Mononuclear cell (primary cell): Measurements from ENCODE around the gene GBA2. TPM values are rescaled to one million over a fixed set of nuclear protein-coding genes. Genes with fewer than 3 reads are reported as not detected.

Experiments
- H3K27me3 ChIP-seq: 2 replicates; pipeline ENCODE4 v1.6.0; 2011; ENCODE audit warnings: low read length, control low read depth; ENCODE audit not compliant: insufficient read depth
- H3K4me1 ChIP-seq: 2 replicates; pipeline ENCODE4 v1.5.1; 2011; ENCODE audit warnings: mild to moderate bottlenecking, low read length, control low read depth; ENCODE audit not compliant: insufficient read depth
- H3K4me3 ChIP-seq: 2 replicates; pipeline ENCODE4 v1.5.1; 2011; ENCODE audit warnings: mild to moderate bottlenecking, low read length, moderate library complexity
- H3K9me3 ChIP-seq: 2 replicates; pipeline ENCODE4 v1.5.1; 2011; ENCODE audit warnings: low read depth, mild to moderate bottlenecking, control low read depth, low read length
- total RNA-seq: library from RNA; depleted of rRNA; stranded (reverse); fragments of >200 nt; gene quantifications from one replicate; pipeline ENCODE4 v1.2.3, GENCODE V29; 2012

GBA2 gene
- total RNA-seq, 1 donor = 13.4 TPM

GRCh38 chr9:35774907-35775635 is 26.0 kb upstream of the GBA2 start:
- no peak overlapping the region for H3K4me3 ChIP-seq

DNA sequence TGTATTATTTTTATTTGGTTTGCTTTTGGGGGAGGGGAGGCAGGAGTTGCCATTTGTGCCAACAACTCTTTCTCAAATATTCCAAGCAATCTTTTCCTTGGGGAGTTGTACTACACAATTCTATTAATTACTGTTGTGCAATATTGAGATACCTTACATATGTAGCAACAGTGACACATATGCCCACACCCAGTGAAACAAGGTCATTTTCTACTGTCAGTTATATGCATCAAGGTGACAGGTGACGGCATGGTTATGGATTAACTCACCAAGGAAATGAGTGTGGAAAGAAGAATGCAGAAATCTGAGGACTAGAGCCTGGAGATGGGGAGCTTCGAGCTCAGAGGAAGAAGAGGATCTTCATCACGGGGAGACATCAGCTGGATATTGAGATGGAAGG is 22.9 kb upstream of the GBA2 start:
- peaks cover 16% of the 10 kb centered on the region for H3K4me1 ChIP-seq
- H3K27me3 ChIP-seq = no peaks in the 10 kb centered on the region
- H3K9me3 ChIP-seq = no peaks in the 10 kb centered on the region
- H3K4me3 ChIP-seq = no peak overlapping the region

More at GRCh38 chr9:35774907-35775635, 26.0 kb upstream of the GBA2 start:
- Histone ChIP-seq H3K9me3 (no peaks in the 10 kb centered on the region), H3K4me1 (peaks cover 16% of the 10 kb centered on the region), H3K27me3 (no peaks in the 10 kb centered on the region)

DNA sequence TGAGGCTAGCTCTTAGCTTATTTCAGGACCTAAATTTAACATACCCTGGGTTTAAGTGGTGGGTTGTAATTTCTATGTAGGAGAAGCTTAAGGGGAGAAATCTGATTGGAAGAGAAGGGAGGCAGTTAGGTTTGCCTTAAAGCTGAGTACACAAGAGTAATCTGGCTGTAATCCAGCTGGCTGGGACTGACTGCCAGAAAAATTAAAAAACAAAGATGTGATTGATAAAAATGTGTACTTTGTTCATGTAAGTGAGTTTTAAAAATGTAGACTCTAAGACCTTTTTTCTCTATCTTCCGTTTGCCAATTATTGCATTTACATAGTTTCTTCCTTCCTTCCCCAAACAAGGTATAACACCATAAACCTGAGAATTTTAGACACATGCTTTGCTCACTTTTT is 22.5 kb upstream of the GBA2 start:
- Histone ChIP-seq H3K4me3 (no peak overlapping the region), H3K9me3 (no peaks in the 10 kb centered on the region), H3K4me1 (peaks cover 16% of the 10 kb centered on the region), H3K27me3 (no peaks in the 10 kb centered on the region)

DNA sequence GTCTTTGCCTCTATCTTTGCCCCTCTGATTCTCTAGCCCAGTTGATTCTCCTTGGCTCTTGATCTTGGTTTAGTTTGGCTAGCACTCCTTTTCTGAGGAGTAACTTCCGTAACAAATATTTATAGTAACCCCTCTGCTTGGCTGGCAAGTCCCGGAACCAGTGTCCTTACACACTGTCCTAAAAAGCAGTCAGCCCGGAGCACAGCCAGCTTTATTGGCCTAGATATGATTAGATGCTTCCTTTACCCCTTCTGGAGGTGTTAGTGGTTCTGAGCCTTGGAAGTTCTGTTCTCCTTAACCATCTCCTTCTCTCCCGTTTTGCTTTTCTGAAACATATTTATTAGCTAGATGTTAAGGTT is 22.0 kb upstream of the GBA2 start:
- Histone ChIP-seq H3K4me1 (peaks cover 12% of the 10 kb centered on the region), H3K27me3 (no peaks in the 10 kb centered on the region), H3K9me3 (no peaks in the 10 kb centered on the region), H3K4me3 (no peak overlapping the region)

DNA sequence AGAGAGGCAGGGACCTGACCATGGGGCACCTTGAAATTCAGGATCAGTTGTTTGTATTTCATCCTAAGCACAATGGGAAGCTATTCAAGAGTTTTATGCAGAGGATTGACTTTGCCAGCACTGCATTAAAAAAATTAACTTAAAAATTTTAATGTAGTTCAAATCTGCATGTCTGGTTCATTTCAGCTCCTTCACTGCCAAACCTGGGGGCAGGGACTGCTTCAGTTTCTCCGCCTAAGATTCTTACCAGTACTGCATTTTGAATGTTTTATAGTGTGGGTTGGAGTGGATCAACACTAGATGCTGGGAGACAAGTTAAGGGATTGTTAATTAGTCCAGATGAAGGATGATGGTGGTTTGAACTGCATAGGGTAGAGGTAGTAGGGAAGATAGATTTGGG is 20.7 kb upstream of the GBA2 start:
- no peaks in the 10 kb centered on the region for H3K4me1 ChIP-seq
- H3K9me3 ChIP-seq = no peaks in the 10 kb centered on the region

GRCh38 chr9:35767458-35767857 is 18.4 kb upstream of the GBA2 start:
- H3K4me3 ChIP-seq = no peak overlapping the region
- no peaks in the 10 kb centered on the region for H3K27me3 ChIP-seq
- no peaks in the 10 kb centered on the region for H3K9me3 ChIP-seq
- H3K4me1 ChIP-seq = no peaks in the 10 kb centered on the region

More for the DNA sequence above, 20.7 kb upstream of the GBA2 start:
- H3K27me3 ChIP-seq = no peaks in the 10 kb centered on the region
- no peak overlapping the region for H3K4me3 ChIP-seq

DNA sequence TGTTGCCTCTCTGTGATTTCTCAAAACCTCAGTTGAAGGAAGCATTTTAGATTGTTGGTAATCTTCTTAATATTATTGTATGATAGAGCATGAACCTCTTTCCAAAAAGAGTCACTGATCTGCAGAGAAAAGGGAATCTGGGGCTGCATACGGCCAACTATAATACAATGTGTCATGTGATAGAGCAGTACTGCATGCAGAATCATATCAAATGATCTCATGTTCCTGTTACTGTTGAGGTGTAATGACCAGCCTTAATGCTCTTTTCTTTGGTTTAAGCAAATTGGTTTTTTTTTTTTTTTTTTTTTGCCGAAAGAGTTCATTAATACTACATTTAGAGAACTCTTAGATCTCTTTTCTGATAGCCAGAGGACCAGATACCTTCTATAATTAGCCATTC is 18.0 kb upstream of the GBA2 start:
- Histone ChIP-seq H3K9me3 (no peaks in the 10 kb centered on the region), H3K4me3 (no peak overlapping the region), H3K4me1 (no peaks in the 10 kb centered on the region), H3K27me3 (no peaks in the 10 kb centered on the region)

DNA sequence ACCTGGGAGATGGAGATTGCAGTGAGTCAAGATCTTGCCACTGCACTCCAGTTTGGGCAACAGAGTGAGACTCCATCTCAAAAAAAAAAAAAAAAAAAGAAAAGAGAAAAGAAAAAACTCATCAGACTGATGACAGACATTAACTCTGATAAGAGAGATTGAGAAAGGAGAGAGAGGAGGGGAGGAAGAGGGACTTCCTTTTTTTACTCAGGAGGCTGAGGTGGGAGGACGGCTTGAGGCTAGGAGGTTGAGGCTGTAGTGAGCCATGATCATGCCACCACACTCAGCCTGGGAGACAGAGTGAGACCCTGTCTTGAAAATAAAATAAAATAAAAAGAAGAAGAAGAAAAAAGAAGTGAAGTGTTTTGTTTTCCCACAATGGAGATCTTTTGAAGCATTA is 14.8 kb upstream of the GBA2 start:
- Histone ChIP-seq H3K27me3 (no peaks in the 10 kb centered on the region), H3K9me3 (no peaks in the 10 kb centered on the region), H3K4me1 (peaks cover 11% of the 10 kb centered on the region), H3K4me3 (no peak overlapping the region)

DNA sequence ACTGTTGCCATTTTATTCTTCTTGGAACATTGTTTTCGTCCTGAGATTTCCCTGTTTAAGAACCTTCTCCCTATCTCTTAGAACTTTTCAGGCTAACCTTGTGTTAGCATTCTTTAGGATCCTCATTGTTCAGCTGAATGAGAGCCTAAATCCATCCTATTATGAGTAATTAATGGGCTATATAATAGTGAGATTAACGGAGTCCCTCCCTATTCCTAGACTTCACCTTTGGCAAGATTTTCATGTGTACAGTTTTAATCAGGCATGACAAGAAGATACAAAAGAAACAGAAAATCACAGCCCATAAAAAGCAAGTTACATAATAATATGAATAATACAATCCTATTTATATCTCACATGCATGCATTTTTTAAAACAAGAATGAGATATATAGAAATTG is 14.2 kb upstream of the GBA2 start:
- no peak overlapping the region for H3K4me3 ChIP-seq
- no peaks in the 10 kb centered on the region for H3K9me3 ChIP-seq
- peaks cover 16% of the 10 kb centered on the region for H3K4me1 ChIP-seq
- no peaks in the 10 kb centered on the region for H3K27me3 ChIP-seq

- Histone ChIP-seq H3K27me3 (no peaks in the 10 kb centered on the region), H3K4me3 (no peak overlapping the region), H3K4me1 (peaks cover 38% of the 10 kb centered on the region)
These were observed 11.6 kb upstream of the GBA2 start for GRCh38 chr9:35760651-35761050.

DNA sequence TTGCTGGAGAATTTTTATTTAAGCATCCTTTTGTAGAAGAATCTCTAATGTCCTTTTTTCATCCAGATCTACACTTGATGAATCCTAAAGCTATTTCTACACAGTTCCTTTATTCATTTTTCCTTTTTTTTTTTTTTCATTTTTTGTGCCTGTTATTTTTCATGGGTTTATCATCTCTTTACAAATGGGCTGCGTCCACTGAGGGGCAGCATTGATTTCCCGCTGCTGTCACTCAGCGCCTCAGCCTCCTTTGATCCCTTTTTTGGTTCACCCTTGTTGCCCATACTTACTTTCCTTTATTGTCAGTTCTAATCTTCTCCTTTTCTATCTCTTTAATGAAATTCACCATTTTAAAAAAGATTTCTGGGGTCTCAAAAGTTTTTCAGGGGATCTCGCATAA is 10.8 kb upstream of the GBA2 start:
- H3K9me3 ChIP-seq = no peaks in the 10 kb centered on the region
- H3K4me1 ChIP-seq = peaks cover 43% of the 10 kb centered on the region
- no peaks in the 10 kb centered on the region for H3K27me3 ChIP-seq
- no peak overlapping the region for H3K4me3 ChIP-seq

More at GRCh38 chr9:35760651-35761050, 11.6 kb upstream of the GBA2 start:
- no peaks in the 10 kb centered on the region for H3K9me3 ChIP-seq

DNA sequence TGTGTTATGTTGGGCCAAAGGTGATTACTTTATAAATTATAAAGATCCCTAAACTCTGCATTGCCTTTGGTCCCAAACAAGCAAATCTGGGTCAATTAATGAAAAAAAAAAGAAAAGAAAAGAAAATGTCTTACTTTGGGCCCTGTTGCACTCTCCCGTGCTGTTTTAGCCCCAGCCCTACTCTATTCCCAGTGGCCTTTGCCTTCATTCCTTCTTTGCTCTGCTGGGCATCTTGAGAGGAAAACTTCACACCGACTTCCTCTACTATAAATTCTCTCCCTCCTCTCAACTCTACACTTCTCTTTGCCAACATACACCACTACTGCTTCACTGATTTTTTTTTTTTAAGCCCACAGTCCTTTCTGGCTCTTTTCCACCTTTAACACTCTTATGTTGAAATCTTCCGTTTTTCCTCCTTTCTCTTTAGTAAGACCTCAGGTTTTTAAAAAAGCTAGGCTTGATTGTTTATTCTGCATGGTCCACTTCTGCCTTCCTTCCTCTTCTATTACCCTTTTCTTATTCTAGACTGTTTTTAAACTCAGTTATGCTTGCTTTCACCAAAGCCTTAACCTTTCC is 9.5 kb upstream of the GBA2 start:
- H3K4me1 ChIP-seq = peaks cover 43% of the 10 kb centered on the region
- H3K27me3 ChIP-seq = no peaks in the 10 kb centered on the region
- no peaks in the 10 kb centered on the region for H3K9me3 ChIP-seq
- H3K4me3 ChIP-seq = no peak overlapping the region

DNA sequence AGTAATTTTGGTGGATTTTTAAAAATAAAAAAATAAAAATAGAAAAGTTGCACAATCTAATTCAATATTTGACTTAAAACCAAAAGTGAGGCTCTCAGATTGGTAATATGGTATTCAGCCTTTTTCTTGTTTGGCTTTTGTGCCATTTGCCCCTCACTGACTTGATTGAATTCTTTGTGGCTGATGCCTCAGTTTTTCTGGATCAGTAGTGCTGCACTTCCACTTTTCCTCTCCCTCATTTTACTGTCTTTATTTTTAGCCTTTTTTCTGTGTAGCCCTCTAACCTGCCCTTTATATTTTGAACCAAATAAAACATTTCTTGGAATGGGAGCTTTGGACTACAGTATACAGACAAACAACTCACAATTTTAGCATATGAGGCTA is 8.9 kb upstream of the GBA2 start:
- Histone ChIP-seq H3K27me3 (no peaks in the 10 kb centered on the region), H3K9me3 (no peaks in the 10 kb centered on the region), H3K4me1 (peaks cover 43% of the 10 kb centered on the region), H3K4me3 (no peak overlapping the region)

DNA sequence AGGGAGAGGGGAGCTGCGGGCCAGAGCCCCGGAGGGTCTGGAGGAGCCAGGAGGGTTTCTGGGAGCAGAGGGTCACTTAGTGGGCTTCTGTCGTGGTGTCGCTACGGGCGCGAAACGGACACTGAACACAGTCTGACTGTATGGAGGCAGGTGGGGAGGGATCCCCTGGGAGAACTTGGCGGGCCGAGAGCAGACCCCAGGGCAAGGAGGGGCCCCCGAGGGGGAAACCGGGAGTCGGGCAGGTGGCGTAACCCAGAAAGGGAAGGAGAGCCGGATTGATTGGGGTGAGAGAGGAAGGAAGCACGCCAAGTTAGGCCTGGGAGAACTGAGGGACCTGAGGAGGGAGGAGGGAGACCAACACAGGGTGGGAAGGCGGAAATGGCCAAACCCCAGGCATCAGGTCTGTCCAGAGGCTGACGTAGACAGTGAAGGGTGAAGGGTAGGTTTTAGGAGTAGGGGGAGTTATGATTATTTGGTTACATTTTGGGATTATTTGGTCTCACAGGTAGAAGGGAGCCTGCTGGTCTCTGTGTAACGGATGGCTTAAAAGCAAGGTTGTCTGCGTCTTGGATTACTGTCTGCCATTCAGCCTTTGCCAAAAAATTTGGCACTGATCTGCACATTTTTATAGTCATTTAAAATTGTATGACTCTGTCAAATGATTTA is 8.3 kb upstream of the GBA2 start:
- Histone ChIP-seq H3K4me1 (peaks cover 43% of the 10 kb centered on the region), H3K9me3 (no peaks in the 10 kb centered on the region), H3K27me3 (no peaks in the 10 kb centered on the region), H3K4me3 (peak overlapping the region; percentile 56)

DNA sequence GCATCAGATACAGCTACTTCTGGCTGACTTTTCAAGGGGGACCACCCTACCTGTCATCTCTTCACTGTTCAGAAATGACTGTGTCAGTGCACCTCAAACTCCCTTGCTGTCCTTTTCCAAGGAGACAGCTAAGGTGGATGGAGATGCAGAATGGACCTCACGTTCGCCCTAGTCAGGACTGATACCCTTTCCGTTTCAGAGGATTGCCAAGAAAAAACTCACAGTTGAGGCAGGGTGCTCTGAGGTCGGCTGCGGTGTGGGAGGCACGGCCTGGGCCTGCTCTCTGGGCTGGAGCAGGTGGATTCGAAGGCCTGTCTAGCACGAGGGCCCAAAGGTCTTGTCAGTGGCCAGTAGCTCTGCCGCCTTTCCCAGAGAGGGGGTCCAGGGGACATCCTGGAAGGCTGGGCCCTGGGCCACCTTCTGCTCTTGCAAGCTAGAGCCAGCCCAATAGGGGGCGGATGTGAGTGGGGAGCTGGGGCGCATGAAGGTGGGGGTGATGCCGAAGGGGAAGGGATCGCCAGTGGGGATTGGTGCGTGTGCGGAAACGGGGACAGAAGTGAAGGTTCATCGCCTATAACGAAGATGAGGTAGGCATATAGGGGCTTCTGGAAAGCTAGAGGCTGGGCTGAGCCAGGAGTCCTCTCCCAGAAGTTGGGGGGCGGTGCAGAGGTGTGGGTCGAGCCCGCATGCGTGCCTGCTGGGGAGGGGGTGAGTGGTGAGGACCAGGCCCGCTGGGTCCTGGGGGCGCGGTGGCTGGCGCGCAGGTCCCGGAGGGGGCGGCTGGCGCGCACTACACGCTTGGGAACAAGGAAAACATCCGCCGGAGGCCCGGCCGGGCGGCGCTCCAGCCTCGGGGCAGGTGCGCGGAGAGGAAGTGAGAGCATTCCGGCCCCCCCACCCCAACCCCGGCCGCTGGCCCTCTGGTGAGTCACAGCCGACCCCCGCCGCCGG is 7.5 kb upstream of the GBA2 start:
- peak overlapping the region; percentile 56 for H3K4me3 ChIP-seq
- H3K4me1 ChIP-seq = peaks cover 43% of the 10 kb centered on the region
- H3K27me3 ChIP-seq = no peaks in the 10 kb centered on the region
- no peaks in the 10 kb centered on the region for H3K9me3 ChIP-seq
